Activated CD8-positive, alpha-beta memory T cell treated with anti-CD3 and anti-CD28 coated beads, Interleukin-2, amount 50 U/mL, for 24 hours (primary cell): Measurements from ENCODE around the gene RTN4R.

Experiments used
- DNase-seq: peaks from one replicate; pipeline ENCODE4 v3.0.0-alpha.2; 2020; ENCODE audit errors: extremely low read depth

The RTN4R gene

DNA sequence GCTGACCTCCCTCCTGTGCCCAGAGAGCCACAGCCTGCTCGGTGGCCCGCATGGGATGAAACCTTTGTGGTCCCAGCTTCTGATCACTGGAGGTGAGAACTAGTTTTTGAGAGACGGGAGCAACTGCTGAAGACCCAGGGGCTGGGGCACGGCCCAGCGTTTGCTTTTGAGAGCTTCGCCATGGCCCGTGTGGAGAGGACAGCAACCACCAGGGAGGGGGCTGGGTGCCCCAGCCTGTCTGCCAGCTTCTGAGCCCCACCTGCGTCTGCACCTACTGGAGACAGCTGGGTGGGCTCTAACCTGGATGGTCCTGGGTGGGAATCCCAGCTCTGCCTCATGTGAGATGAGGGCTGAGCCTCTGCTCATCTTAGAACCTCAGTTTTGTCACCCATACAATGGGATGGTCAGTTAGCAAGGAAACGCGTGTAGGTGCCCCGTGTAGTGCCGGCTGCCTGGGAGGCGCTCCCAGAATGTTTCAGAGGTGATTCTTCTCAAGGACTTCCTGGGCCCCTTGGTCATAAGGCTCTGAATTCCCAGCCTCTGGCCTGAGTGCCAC, 66.2 kb downstream of the RTN4R start:
- DNase-seq, result no peak

DNA sequence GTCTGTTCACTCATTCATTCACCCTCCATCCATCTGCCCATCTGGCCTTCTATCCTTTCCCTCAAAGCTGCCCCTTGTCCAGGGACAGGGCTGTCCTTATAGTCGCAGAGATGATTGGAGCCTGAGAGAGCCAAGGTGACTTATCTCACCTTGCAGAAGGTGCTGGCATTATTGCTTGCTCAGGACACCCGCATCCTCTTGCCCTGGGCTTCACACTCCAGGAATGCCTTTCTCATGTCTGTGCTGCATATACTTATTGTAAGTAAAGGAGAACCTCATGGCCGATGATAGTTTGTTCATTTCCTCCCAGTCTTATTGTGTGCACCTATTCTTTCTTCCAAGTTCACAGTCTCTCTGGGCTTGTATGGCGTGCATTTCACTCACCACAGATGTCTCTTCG, 68.2 kb downstream of the RTN4R start:
- no peak for DNase-seq

DNA sequence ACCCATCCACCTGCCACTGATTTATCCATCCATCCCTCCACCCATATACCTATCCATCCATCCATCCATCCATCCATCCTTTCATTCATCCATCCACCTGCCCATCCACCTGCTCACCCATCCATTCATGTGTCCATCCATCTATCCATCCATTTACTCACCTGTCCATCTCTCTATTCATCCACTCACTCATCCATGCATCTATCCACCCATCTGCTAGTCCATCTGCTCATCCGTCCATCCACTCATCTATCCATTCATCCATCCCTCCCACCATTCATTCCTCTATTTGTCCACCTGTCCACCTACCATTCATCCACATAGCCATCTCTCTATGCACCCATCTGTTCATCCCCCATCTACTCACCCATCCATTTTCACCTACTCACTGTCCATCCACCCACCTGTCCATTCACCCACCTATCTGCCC, 68.7 kb downstream of the RTN4R start:
- no peak for DNase-seq

DNA sequence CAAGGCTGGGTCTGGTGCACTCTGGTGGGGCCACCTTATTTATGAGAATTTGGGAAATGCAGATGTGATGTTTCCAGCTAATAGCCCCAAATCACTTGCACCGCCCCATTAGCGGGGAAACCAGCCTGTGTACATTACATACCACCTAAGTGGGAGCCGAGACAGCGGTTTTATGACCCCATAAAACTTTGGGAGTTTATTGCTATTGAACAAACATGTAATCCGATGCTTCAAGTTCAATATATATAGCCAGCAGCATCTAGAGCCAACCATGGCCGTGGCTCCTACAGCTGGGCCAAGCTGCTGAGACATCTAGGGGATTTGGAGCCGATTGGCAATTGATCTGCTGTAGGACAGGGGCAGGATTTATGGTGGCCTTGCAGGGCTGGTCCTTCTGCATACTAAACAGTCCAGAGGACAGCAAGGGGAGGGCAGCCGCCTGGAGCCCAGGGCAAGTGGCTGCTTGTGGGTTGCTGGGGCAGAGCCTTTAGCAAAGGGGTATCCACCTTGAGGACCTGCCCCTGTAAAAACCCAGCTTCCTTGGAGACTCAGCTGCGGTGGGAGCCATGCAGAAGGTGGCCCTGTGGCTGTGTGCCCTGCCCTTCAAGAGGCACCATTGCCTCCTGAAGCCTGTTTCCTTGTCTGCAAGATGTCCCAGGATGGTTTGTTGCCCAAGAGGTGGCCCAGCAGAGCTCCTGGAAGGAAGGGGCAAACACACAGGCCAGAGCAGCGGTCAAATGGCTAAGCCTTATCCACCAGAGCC, 69.4 kb downstream of the RTN4R start:
- no peak for DNase-seq

DNA sequence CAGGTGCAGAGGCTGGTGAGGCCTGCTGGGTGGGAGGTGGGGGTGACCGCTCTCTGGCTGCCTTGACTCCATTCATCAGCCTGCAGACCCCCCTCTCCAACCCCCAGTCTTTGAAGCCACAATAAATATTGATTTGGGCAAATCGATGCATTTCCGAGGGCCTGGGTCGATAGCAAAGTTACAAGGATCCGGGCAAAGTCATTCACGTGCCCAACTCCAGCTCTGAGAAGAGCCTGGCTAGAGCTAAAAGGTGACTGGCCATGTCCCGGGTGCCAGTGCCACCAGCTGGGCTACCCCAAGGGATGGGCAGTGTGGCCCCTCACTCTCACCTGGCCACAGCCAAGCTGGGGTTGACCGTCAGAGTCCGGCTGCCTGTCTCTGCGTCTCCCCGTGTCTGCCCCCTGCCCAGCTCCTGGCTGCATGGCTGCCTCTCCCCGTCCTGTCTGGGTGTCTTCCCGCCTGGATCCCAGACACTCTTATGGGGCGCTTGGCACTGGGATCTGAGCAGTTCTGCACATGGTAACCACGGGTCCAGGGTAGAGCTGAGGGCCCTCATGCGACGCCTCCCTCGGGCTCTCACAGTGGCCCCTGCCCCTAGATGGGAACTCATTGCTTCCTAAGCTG, 70.6 kb downstream of the RTN4R start:
- DNase-seq, result no peak

DNA sequence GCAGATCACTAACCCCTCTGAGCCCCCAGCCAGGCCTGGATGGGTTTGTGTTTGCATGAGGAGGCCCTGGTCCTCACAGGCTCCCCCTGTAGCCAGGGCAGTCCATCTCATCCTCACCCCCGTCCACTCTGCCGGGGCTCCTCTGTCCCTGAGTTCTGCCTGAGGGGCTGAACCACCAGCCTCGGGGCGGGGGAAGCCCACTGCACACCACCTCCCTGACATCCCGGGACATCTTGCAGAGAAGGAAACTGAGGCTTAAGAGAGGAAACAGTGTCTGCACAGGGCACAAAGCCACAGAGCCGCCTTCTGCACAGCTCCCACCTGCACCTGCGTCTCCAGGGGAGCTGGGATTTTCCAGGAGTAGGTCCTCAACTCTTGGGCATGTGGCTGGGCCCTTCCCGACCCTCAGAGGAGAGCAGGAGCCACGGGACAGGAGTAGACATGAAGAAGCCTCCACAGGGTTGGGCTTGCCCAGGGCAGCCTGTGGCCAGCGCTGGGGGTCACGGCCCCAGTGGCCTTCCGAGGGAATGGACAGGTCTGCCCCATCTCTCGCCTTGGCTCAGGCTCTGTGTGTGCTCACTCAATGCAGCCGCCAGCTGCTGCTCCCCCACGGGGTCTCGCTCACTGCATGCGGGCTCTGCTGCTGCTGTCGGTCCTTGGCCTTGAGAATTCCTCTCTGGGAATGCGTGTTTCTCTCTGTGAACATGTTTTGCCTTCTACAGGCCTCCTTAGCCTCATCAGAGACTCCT, 71.8 kb downstream of the RTN4R start:
- no peak for DNase-seq

DNA sequence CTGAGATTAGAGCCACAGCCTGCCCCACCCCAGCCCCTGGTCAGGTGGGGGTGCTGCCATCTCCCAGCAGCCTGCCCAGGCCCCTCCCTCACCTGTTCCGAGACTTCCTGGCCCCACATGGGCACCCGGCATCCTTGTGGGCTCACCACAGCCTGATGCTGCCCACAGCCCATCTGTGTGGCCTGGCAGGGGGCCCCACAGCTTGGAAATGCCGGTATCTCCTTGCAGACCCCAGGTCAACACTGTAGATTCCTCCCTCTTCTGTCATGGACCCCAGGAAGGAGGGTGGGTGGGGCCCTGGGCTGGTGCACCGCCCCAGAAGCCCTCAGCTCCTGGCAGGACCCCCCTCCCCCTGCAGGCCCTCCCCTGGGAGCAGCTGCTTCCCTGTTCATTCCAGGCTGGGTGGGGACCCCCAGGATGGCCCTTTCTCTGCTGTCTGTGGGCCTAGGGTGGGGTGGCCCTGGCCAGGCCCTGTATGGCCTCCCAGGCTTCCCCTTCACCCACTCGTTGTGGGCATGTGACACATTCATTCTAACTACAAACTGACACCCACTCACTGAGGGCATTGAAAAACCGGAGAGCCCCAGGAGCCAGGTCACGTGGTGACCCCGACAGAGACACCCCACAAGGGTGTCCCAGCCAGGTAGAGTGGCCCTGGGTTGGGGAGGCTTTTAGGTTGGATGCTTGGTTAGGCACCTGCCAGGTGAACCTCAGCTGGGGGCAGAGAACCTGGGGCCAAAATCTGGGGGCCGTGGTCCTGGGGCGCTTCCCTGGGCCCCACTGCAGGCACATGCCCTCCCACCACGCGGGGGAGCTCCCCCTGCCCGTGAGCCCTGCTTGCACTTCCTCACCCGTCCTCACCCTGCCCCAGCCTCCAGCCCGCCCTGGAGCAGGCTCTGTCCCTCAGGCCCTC, 73.2 kb downstream of the RTN4R start:
- DNase-seq, result no peak

DNA sequence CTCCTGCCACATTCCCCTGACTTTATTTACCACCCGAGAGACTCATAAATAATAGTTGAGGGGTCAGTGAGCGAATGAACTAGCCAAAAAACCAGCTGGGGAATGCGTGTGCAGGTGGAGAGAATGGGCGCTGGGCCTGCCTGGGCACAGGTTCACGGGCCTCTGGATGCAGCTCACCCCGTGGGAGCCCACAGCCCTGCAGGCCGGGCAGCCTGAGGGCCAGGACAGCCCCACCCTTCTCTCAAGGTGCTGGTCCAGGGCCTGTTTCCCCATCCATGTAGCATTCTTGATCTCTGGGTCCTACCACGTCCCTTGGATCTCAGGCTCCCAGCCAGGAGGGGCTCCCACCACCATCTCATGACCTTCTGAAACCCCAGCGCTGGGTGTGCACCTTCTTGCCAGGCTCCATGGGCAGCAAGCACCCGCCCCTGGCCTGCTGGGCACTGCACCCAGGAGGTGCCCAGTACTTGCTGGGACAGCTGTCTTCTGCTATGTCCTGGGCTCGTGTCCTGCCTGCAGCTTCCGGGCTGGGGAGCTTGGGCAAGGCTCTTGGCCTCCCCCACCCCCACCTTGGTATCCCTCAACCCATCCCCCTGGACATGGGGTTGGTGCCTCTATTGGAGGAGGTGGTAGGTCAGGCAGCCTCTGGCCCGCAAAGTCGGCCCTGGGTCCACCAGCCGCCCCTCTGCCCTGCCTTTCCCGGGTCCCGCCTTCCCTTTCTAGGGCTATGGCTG, 74.2 kb downstream of the RTN4R start:
- DNase-seq, result no peak

DNA sequence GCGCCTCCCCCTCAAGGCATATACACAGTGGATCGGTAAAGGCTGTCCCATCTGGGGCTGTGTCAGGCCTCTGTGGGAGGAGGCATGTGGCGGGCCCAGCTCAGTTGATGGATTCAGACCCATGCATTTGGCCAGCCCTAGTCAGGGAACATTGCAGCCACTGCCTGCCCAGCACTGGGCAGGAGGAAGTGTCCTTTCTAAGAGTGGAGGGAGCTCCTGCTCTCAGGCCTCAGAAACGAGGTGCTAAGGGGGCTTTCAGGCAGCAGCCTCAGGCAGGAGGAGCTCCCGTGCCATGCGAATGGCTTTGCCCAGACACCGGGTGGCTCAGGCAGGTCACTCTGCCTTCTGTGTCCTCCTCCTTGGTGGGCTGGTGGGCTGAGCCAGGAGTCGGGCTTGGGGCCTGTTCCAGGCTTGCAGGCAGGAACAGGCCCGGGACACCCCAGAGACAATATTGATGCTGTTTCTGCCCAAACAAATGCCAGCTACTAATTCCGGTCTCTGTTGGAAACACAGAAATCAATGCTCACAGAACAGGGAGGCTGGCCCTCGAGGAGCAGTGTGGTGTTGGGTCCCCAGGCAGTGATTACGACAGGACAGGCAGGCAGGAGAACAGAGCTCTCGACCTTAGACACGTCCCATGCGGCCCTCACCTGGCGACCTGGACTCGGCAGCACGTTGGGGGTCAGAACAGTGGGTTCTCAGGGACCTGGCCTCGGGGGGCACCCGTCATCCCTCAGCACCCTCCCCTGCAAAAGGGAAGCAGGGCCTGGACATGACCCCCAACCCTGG, 75.0 kb downstream of the RTN4R start:
- no peak for DNase-seq

DNA sequence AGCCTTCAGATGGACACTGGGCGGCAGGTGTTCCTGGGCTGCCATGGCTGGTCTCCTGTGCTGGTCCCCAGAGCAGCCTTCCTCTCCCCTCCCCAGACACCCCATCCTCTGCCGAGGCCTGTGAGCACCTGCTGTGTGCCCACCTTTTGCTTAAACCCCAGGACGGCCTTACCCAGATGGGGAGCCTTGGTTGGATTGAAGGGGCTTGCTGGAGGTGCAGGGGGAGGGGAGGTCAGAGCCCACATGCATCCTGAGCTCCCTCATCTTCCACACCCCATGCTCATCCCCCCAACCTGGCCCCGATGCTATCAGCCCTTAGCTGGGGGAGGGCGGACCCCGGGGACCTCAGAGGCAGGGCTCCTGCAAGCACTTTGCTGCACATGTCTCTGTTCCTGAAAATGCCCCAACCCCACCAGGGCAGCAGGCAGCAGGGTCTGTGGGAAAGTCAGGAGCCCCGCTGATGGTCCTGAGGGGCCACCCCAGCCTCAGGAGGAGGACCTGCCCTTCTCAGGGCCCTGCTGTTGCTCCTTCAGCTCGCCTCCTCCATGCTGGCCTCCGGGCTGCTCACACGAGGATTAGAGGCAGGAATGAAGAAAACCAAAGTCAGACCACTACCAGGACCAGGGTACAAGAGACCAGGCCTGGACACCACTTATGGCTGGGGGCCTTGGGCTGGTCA, 75.7 kb downstream of the RTN4R start:
- DNase-seq, result no peak

DNA sequence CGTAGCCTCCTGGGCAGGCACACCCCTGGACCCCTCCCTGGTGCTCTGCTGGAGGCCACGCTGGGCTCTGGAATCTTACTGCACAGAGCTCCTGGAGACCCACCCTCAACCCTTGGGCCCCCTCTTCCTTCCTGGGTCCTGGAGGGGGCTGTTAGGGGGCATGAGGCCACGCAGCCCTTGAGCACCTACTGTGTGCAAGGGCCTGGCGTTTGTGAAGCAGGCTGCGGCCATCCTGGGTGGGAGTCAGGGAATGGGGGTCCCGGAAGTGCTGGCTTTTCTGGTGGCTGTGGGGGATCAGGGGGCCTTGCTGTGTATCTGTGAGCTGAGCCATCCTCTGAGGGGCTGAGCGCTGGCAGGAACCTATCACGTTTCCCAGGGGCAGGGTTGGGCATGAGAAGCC, 76.3 kb downstream of the RTN4R start:
- DNase-seq, result no peak
